ENCODE results near the gene CCDC78. TPM values are rescaled to one million over a fixed set of nuclear protein-coding genes. Genes with fewer than 3 reads are reported as not detected.

CCDC78 gene
- total and polyA plus RNA-seq, 2 of the 13 experiments (the other 11 are each of a cell fraction or from before 2014, with no cell fraction given): 0.53 to 1.5 TPM

- H2AFZ ChIP-seq (ENCODE audit: low read length): no peak overlapping the region
- peaks cover 3% of the 10 kb centered on the region; the same call in 1 of the 2 replicates for H4K20me1 ChIP-seq (ENCODE audit: insufficient read depth, low read length)
- no peak overlapping the region for H3K27ac ChIP-seq (ENCODE audit: extremely low read length, insufficient read depth, low read length)
- DNase-seq (ENCODE audit: low spot score) (no peak), ATAC-seq (no peak), FAIRE-seq (no peak)
- BruUV-seq (replicated peaks): no TSS peak
- in situ Hi-C loops (cut with HindIII; ENCODE audit: extremely low pct_ligation_motif_present, low pct_unique_long_range_greater_than_20kb) (no loop called here), intact Hi-C loops (cut with micrococcal nuclease; ENCODE audit: unreplicated experiment) (no loop called here)
- H3K27me3 ChIP-seq (ENCODE audit: control insufficient read depth in 1 of 2, insufficient read depth in 2 of 2, low read length in 2 of 2): peaks cover 32 to 79% of the 10 kb centered on the region in 2 experiments
- TF ChIP-seq POLR2A (IDR thresholded peaks at IDR 0.05; ENCODE audit: insufficient read depth in 1 of 2, low read depth in 2 of 2, low read length in 2 of 2) (no peak), KDM4B (CRISPR knock-in tag; IDR thresholded peaks at IDR 0.05) (no peak), GPN1 (CRISPR knock-in tag; IDR thresholded peaks at IDR 0.05; ENCODE audit: borderline replicate concordance) (no peak), HINFP (CRISPR knock-in tag; IDR thresholded peaks at IDR 0.05; ENCODE audit: low read depth) (no peak), ZNF557 (CRISPR knock-in tag; IDR thresholded peaks at IDR 0.05) (no peak), FOXK2 (IDR thresholded peaks at IDR 0.05) (no peak), SOX5 (CRISPR knock-in tag; IDR thresholded peaks at IDR 0.05; ENCODE audit: borderline replicate concordance) (no peak), KIAA2018 (CRISPR knock-in tag; IDR thresholded peaks at IDR 0.05; ENCODE audit: borderline replicate concordance) (no peak), CAMTA2 (CRISPR knock-in tag; IDR thresholded peaks at IDR 0.05; ENCODE audit: borderline replicate concordance) (no peak), DR1 (CRISPR knock-in tag; IDR thresholded peaks at IDR 0.05) (no peak), ZBTB4 (CRISPR knock-in tag; IDR thresholded peaks at IDR 0.05; ENCODE audit: borderline replicate concordance) (no peak), NFYC (CRISPR knock-in tag; IDR thresholded peaks at IDR 0.05) (no peak)
- no peaks in the 10 kb centered on the region for H3K36me3 ChIP-seq (replicated peaks in 1 of 2; ENCODE audit: control insufficient read depth in 1 of 2, insufficient read depth in 2 of 2, low read length in 2 of 2)
- 4% methylated on average over 5 of the region's 7 CpGs for WGBS (ENCODE audit: low lambda C conversion rate)
- ChIA-PET POLR2A (no interaction called here), CTCF (ENCODE audit: low intra/inter-chr PET ratio, low total read pairs) (no interaction called here)
- no peaks in the 10 kb centered on the region for H3K4me1 ChIP-seq (ENCODE audit: insufficient read depth, low read length)
- H3K4me3 ChIP-seq (replicated peaks in 1 of 3; ENCODE audit: insufficient read depth in 1 of 3, low read depth in 2 of 3, low read length in 3 of 3): no peak overlapping the region
- H3K4me2 ChIP-seq (ENCODE audit: low read depth, low read length): no peak overlapping the region
- no peak overlapping the region for H3K9ac ChIP-seq (ENCODE audit: insufficient read depth, low read depth, low read length)
- H3K9me3 ChIP-seq (ENCODE audit: low read length): no peaks in the 10 kb centered on the region
- no peaks in the 10 kb centered on the region for H3K79me2 ChIP-seq (ENCODE audit: insufficient read depth, low read length)
Measured at GRCh38 chr16:704047-704446, 22.2 kb downstream of the CCDC78 start.
